ENCODE data around the gene KRTCAP2. TPM values are rescaled to one million over a fixed set of nuclear protein-coding genes. Genes with fewer than 3 reads are reported as not detected.
"Not testable (repeated sequence)": the region's sequence is repeated elsewhere in the genome, so short reads cannot be mapped to it uniquely, and the experiment has no call there.

The KRTCAP2 gene
- total RNA-seq, 2 experiments from 2014 or later: 125 to 300 TPM

- ChIA-PET POLR2A (interaction anchor here (0.6 to 2.1 kb wide), 4 partner anchors 19 to 325 kb away, joined by 3 to 17 read pairs (median 5); partner anchors contain the start of gene DPM3), CTCF (interaction anchor here (0.6 to 6.6 kb wide), 13 partner anchors 10 to 755 kb away, joined by 3 to 75 read pairs (median 5); partner anchors contain the start of genes ADAM15, EFNA3 and SLC50A1)
- no peak for ATAC-seq
- Mint-ChIP-seq H3K4me3 (peak overlapping the region; percentile 98), H3K9me3 (ENCODE audit: low read depth) (no peaks in the 10 kb centered on the region), H3K27ac (peak overlapping the region; percentile 96), H3K36me3 (ENCODE audit: low read depth) (peaks cover 35% of the 10 kb centered on the region), H3K27me3 (no peaks in the 10 kb centered on the region), H3K4me1 (peaks cover 49% of the 10 kb centered on the region)
- intact Hi-C loops (cut with DNase I, micrococcal nuclease): loop anchor here in 1 of 2 experiments (5.0 kb wide), 2 partner anchors 172 to 192 kb away; partner anchors contain the start of genes FLAD1 and ZBTB7B
- peak; percentile 73 for DNase-seq
Observed at GRCh38 chr1:155174324-155175280, 1.5 kb upstream of the KRTCAP2 start.

- Mint-ChIP-seq H3K36me3 (ENCODE audit: low read depth) (peaks cover 34% of the 10 kb centered on the region), H3K4me1 (peaks cover 49% of the 10 kb centered on the region), H3K27me3 (no peaks in the 10 kb centered on the region), H3K9me3 (ENCODE audit: low read depth) (no peaks in the 10 kb centered on the region), H3K27ac (peak within 1 kb of the TSS; percentile 96), H3K4me3 (peak within 1 kb of the TSS; percentile 98)
- intact Hi-C loops (cut with DNase I, micrococcal nuclease): loop anchor here (1.0 to 5.0 kb wide), 11 partner anchors 21 to 191 kb away; partner anchors contain the start of genes DPM3 (in 2 of the 2), ADAM15 (in 1 of the 2), EFNA4 (in 1 of the 2) and FLAD1 (in 1 of the 2)
- DNase-seq (peak; percentile 84), ATAC-seq (peak; percentile 54)
- ChIA-PET CTCF (interaction anchor here (0.7 to 6.6 kb wide), 39 partner anchors 11 to 766 kb away, joined by 3 to 75 read pairs (median 6); partner anchors contain the start of genes ADAM15, DPM3, EFNA3 and SLC50A1), POLR2A (interaction anchor here (0.6 to 2.1 kb wide), 4 partner anchors 20 to 999 kb away, joined by 3 to 17 read pairs (median 5); partner anchors contain the start of genes ASH1L and MTX1)
Observed at GRCh38 chr1:155173478-155174323, 597 bp upstream of the KRTCAP2 start, which contains the start of gene TRIM46. Gene TRIM46, plus strand, starts transcription at chr1:155173849. Its CDS starts 118 bp downstream, at chr1:155173967.

GRCh38 chr1:155171836-155172731, 1.0 kb downstream of the KRTCAP2 start:
- peak overlapping the region; percentile 96 for H3K27ac Mint-ChIP-seq
- peak; percentile 27 for ATAC-seq
- H3K36me3 Mint-ChIP-seq (ENCODE audit: low read depth): peaks cover 33% of the 10 kb centered on the region
- H3K9me3 Mint-ChIP-seq (ENCODE audit: low read depth): no peaks in the 10 kb centered on the region
- peaks cover 59% of the 10 kb centered on the region for H3K4me1 Mint-ChIP-seq
- intact Hi-C loops (cut with DNase I, micrococcal nuclease): loop anchor here (2.0 to 5.0 kb wide), 5 partner anchors 31 to 190 kb away; partner anchors contain the start of genes ADAM15 (in 1 of the 2), DPM3 (in 1 of the 2), FLAD1 (in 1 of the 2) and ZBTB7B (in 1 of the 2)
- DNase-seq: no peak
- H3K27me3 Mint-ChIP-seq: no peaks in the 10 kb centered on the region
- peak overlapping the region; percentile 98 for H3K4me3 Mint-ChIP-seq
- POLR2A ChIA-PET: interaction anchor here (0.7 to 2.1 kb wide), 6 partner anchors 9 to 1099 kb away, joined by 3 to 17 read pairs (median 4); partner anchors contain the start of genes ADAM15, CLK2 and SLC50A1
- CTCF ChIA-PET: interaction anchor here (0.7 to 6.6 kb wide), 33 partner anchors 11 to 996 kb away, joined by 3 to 75 read pairs (median 6); partner anchors contain the start of genes ADAM15, DPM3, MTX1 and PMVK

GRCh38 chr1:155170806-155171205, 2.3 kb downstream of the KRTCAP2 start:
- intact Hi-C loops (cut with DNase I, micrococcal nuclease): loop anchor here in 1 of 2 experiments (5.0 kb wide), 2 partner anchors 169 to 189 kb away; partner anchors contain the start of genes FLAD1 and ZBTB7B
- Mint-ChIP-seq H3K36me3 (ENCODE audit: low read depth) (peaks cover 28% of the 10 kb centered on the region), H3K4me3 (no peak overlapping the region), H3K4me1 (peaks cover 51% of the 10 kb centered on the region), H3K27me3 (no peaks in the 10 kb centered on the region), H3K27ac (no peak overlapping the region), H3K9me3 (ENCODE audit: low read depth) (no peaks in the 10 kb centered on the region)
- DNase-seq (no peak), ATAC-seq (no peak)
- CTCF ChIA-PET: interaction anchor here (0.7 to 5.4 kb wide), 4 partner anchors 36 to 86 kb away, joined by 3 to 64 read pairs (median 4); no protein-coding TSS in a partner anchor
- POLR2A ChIA-PET: interaction anchor here (0.6 kb wide), 1 partner anchor 24 kb away, joined by 3 read pairs; no protein-coding TSS in a partner anchor

GRCh38 chr1:155170101-155170785, 2.9 kb downstream of the KRTCAP2 start:
- no peak overlapping the region for H3K4me3 Mint-ChIP-seq

GRCh38 chr1:155169541-155169940, 3.6 kb downstream of the KRTCAP2 start:
- no peak for DNase-seq
- no peak for ATAC-seq
- CTCF ChIA-PET: interaction anchor here (0.6 to 5.4 kb wide), 10 partner anchors 24 to 110 kb away, joined by 3 to 64 read pairs (median 4); no protein-coding TSS in a partner anchor
- Mint-ChIP-seq H3K9me3 (ENCODE audit: low read depth) (no peaks in the 10 kb centered on the region), H3K27ac (no peak overlapping the region), H3K4me3 (no peak overlapping the region), H3K27me3 (no peaks in the 10 kb centered on the region), H3K4me1 (peaks cover 39% of the 10 kb centered on the region), H3K36me3 (ENCODE audit: low read depth) (peaks cover 28% of the 10 kb centered on the region)
- POLR2A ChIA-PET: no interaction called here
- intact Hi-C loops (cut with DNase I, micrococcal nuclease): no loop called here

More at GRCh38 chr1:155170101-155170785, 2.9 kb downstream of the KRTCAP2 start:
- DNase-seq (no peak), ATAC-seq (no peak)
- Mint-ChIP-seq H3K4me1 (peaks cover 45% of the 10 kb centered on the region), H3K27ac (peak overlapping the region; percentile 44), H3K27me3 (no peaks in the 10 kb centered on the region), H3K36me3 (ENCODE audit: low read depth) (peaks cover 28% of the 10 kb centered on the region), H3K9me3 (ENCODE audit: low read depth) (no peaks in the 10 kb centered on the region)
- POLR2A ChIA-PET: interaction anchor here (0.6 kb wide), 1 partner anchor 24 kb away, joined by 3 read pairs; no protein-coding TSS in a partner anchor
- CTCF ChIA-PET: interaction anchor here (0.6 to 5.4 kb wide), 5 partner anchors 37 to 85 kb away, joined by 3 to 64 read pairs (median 4); no protein-coding TSS in a partner anchor
- intact Hi-C loops (cut with DNase I, micrococcal nuclease): loop anchor here in 1 of 2 experiments (5.0 kb wide), 2 partner anchors 168 to 188 kb away; partner anchors contain the start of genes FLAD1 and ZBTB7B

GRCh38 chr1:155168456-155169210, 4.5 kb downstream of the KRTCAP2 start:
- no peak for DNase-seq
- ChIA-PET POLR2A (interaction anchor here (1.5 kb wide), 1 partner anchor 77 kb away, joined by 10 read pairs; no protein-coding TSS in a partner anchor), CTCF (interaction anchor here (0.6 to 5.4 kb wide), 22 partner anchors 9 to 607 kb away, joined by 3 to 64 read pairs (median 6); partner anchors contain the start of genes DPM3, PBXIP1 and SLC50A1)
- Mint-ChIP-seq H3K36me3 (ENCODE audit: low read depth) (peaks cover 28% of the 10 kb centered on the region), H3K4me3 (no peak overlapping the region), H3K27ac (no peak overlapping the region), H3K9me3 (ENCODE audit: low read depth) (no peaks in the 10 kb centered on the region), H3K27me3 (no peaks in the 10 kb centered on the region), H3K4me1 (peaks cover 34% of the 10 kb centered on the region)
- intact Hi-C loops (cut with DNase I, micrococcal nuclease): loop anchor here in 1 of 2 experiments (1.0 kb wide), 2 partner anchors 77 to 105 kb away; partner anchors contain the start of gene EFNA4
- no peak for ATAC-seq

- CTCF ChIA-PET: interaction anchor here (0.6 to 5.4 kb wide), 20 partner anchors 9 to 608 kb away, joined by 3 to 64 read pairs (median 6); partner anchors contain the start of genes DPM3, PBXIP1 and SLC50A1
- H3K4me1 Mint-ChIP-seq: peaks cover 28% of the 10 kb centered on the region
- not testable (repeated sequence) for H3K27me3 Mint-ChIP-seq; ATAC-seq; H3K4me3 Mint-ChIP-seq; H3K9me3 Mint-ChIP-seq (ENCODE audit: low read depth); H3K27ac Mint-ChIP-seq; DNase-seq
- POLR2A ChIA-PET: interaction anchor here (1.5 kb wide), 1 partner anchor 76 kb away, joined by 10 read pairs; no protein-coding TSS in a partner anchor
- intact Hi-C loops (cut with DNase I, micrococcal nuclease): loop anchor here in 1 of 2 experiments (1.0 kb wide), 2 partner anchors 77 to 105 kb away; partner anchors contain the start of gene EFNA4
- peaks cover 26% of the 10 kb centered on the region for H3K36me3 Mint-ChIP-seq (ENCODE audit: low read depth)
Observed at GRCh38 chr1:155168105-155168445, 5.0 kb downstream of the KRTCAP2 start.
